ENCODE results near the gene FNDC3B.
"Not testable (repeated sequence)": the region's sequence is repeated elsewhere in the genome, so short reads cannot be mapped to it uniquely, and the experiment has no call there.

Gene FNDC3B

DNA sequence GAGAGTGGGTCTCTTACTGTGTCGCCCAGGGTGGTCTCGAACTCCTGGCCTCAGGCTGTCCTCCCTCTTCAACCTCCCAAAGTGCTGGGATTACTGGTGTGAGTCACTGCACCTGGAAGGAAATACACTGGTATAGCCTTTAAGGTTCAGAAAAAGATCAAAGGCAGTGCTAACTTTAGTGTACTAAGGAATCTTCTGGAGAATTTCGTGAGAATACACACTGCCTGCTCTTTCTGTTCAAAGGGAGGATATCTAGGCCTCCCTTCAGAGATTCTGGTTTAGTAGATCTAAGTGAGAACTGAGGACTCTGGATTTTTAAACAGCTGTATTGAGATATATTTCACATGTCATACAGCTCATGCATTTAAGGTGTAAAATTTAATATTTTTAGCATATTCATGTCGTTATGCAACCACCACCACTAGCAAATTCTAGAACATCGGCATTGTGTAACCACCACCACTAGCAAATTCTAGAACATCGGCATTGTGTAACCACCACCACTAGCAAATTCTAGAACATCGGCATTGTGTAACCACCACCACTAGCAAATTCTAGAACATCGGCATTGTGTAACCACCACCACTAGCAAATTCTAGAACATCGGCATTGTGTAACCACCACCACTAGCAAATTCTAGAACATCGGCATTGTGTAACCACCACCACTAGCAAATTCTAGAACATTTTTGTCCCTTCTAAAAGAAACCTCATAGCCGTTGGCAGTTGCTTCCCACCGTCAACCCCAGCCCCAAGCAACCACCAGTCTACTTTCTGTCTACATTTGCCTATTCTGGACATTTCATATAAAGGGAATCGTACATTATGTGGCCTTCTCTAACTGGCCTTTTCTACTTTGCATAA lies 54.4 kb downstream of the FNDC3B start:
- DNase-seq (ENCODE audit: low spot score) = not testable (repeated sequence)

GRCh38 chr3:172094621-172095557 lies 55.5 kb downstream of the FNDC3B start:
- peak; percentile 48 for DNase-seq (ENCODE audit: low spot score)

GRCh38 chr3:172096881-172097420 lies 57.6 kb downstream of the FNDC3B start:
- DNase-seq (ENCODE audit: low spot score) = no peak

DNA sequence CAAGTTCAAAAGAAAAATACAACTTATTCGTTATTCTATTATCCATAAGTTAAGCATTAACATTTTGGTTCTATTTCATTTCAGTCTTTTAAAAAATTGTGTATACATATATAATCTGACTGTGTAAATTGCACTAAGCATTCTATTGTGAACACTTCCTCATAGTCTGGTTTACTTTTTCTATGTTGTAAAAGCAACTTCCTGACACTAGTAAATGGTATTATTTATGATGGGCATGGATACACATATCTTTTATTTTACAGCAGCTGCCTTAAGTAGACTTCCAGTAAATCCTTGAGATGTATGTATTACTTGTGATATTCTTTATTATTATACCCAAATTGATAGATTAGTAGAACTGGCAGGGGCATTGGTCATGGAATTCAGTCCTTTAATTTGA lies 58.2 kb downstream of the FNDC3B start:
- no peak for DNase-seq (ENCODE audit: low spot score)

- DNase-seq (ENCODE audit: low spot score) = no peak
Observed at GRCh38 chr3:172098698-172099494, 59.5 kb downstream of the FNDC3B start.

GRCh38 chr3:172099495-172099808 lies 60.1 kb downstream of the FNDC3B start:
- DNase-seq (ENCODE audit: low spot score) = no peak

GRCh38 chr3:172100482-172100881 lies 61.1 kb downstream of the FNDC3B start:
- DNase-seq (ENCODE audit: low spot score) = no peak

- DNase-seq (ENCODE audit: low spot score) = no peak
Observed at GRCh38 chr3:172101107-172101506, 61.7 kb downstream of the FNDC3B start.

DNA sequence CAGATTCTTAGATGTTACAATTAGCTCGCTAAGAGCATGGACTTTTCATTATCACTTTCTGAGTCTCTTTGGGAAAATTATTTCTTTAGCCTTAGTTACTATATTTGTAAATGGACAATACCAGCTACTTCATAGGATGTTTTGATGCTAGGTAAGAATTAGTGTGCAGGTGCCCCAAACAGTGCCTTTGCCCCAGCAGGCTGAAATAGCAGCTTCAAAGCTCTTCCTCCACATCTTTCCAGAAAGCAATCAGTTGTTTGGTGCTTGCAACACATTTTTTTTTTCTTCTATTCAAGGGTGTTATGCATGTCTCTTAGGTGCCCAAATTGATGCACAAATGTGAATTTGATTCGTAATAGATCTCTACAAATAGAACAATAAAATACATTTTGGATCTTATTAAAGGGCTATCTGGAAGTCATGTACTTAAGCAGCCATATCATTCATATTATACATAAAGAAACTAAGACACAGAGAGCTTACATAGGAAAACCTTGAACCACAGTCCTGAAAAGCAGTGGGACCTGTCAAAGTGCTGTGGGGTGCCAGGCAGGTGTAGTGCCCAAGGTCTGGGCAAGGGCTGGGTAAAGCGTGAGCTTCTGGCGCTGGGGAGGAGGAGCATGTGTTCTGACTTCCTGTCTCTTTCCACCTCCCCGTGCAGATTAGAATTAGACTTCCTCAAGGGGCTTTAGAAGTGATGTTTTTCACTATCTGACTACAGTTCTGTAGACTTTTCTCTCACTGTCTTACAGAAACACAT lies 62.9 kb downstream of the FNDC3B start:
- DNase-seq (ENCODE audit: low spot score) = no peak

- no peak for DNase-seq (ENCODE audit: low spot score)
Observed at GRCh38 chr3:172102883-172103310, 63.5 kb downstream of the FNDC3B start.

GRCh38 chr3:172103724-172104123 lies 64.3 kb downstream of the FNDC3B start:
- no peak for DNase-seq (ENCODE audit: low spot score)

- DNase-seq (ENCODE audit: low spot score) = no peak
Observed at GRCh38 chr3:172104471-172105072, 65.2 kb downstream of the FNDC3B start.

DNA sequence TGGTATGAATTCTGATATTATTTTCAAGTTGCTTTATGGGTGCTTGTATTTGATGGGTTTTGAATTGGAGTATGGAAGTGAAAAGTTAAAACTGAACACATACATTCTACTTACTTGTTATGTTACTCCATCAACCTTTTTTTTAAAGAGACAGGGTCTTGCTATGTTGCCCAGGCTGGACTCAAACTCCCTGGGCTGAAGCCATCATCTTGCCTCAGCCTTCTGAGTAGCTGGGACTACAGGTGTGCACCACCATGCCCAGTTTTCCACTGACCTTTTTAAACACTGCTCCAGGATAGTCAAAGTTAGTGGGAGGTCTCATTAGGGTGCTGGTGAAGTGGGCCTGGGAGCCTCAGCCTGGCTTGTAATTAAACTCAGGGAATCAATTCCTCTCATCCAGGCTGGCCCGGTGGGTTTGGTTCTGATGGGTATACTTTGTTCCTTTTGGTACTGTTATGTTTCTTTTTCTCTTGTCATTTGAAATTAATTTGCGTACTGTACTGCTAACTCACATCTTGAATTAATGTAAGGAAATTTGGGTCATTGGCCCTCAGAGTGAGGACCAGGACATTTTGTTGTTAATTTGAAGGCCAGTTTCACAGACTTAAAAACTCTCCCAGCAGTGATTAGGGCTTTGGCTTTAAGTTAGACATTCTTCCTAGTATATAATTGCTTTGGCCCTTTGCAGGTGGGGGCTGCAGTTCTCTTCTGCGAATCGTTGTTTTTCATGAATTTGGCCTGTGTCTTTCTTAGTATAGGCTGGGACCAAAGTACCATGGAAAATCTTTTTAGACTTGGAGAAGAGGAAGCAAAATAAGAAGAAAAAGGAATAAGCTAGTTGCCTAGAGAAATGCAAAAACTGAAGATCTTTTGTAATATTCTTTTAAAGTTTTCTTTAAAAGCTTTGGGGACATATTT lies 66.9 kb downstream of the FNDC3B start:
- DNase-seq (ENCODE audit: low spot score) = no peak

DNA sequence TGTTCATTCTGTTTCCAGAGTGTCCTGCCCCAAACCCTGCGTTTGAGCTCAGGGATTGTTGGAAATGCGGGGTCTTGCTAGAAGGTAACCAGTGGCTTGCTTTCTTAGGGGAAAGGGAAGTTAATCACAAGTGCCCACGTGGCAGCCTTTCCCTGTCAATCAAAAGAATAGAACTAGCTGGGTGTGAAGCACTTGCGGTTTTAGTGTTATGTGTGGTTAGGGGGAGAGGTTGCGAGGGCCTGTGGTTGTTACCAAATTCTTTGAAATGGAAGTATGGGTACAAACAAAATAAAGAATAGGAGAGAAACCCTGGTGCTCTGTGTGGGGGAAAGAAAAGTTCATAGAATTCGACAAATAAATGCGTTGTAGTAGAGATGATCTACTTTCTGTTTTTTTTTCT lies 67.6 kb downstream of the FNDC3B start:
- peak; percentile 84 for DNase-seq (ENCODE audit: low spot score)

DNA sequence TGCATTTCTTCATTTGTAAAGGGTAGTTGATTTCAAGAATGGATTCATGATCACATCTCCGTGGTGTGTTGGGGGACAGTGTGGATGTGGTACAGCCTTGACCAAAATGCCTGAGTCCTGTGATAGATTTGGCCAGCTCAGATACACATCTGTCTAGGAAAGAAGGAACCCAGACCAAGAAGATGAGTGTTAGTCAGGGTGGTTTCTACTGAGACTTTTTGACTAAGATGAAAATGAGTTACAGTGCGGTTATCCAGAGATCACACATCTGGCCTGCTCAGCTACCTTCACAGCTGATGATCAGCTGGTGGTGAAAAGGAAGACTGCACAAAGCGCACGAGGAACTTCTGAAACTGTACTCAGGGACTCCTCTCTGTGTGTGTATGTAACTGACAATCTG lies 68.0 kb downstream of the FNDC3B start:
- peak; percentile 91 for DNase-seq (ENCODE audit: low spot score)

DNA sequence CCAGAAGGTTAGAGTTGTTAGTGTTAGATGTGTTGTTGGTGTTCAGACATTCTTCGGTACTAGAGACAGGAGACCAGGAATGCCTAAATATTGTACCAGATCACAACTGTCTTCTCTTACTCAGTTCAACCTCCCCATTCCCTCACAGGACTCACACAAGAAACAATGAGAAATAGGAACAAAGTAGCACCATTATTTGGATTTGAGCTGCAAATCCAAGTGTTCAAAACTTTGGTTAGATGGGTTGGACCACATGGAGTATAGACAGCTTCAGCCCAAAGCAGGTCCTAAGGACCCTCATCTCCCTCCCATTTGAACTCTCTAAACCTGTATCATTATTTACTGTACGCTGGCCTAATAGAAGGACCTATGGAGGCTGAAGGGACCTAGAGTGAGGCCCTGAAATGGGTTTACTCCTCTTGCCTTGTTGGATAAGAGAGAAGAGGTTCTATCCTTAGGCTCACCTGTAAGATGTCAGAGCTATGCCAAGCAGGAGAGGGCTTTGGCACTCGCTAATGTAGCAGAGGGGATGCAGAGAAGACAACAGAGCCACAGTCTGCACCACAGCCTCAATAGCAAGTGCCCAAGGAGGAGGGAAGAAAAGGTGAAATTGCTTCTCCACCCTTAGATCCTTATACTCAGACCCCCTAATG lies 70.9 kb downstream of the FNDC3B start:
- no peak for DNase-seq (ENCODE audit: low spot score)

- no peak for DNase-seq (ENCODE audit: low spot score)
Observed at GRCh38 chr3:172111163-172111562, 71.8 kb downstream of the FNDC3B start.

GRCh38 chr3:172112078-172112733 lies 72.8 kb downstream of the FNDC3B start:
- no peak for DNase-seq (ENCODE audit: low spot score)

DNA sequence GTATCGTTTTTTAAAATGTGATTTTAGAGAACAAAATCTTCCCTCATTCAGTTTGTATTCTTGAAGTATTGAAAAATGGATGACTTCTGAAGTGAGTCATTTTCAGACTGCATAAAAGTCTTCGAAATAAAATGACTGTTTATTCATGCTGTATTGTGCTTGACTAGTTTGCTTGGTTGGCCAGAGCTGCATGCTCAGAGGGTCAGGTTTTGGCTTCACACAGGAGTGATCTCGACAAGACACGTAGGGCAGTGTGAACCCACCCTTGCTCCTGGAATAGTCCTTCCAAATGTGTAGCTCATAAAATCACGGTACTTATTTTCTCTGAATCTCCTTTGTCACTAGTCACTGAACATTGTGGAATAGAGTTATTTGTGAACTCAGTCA lies 73.3 kb downstream of the FNDC3B start:
- DNase-seq (ENCODE audit: low spot score) = no peak

Measured in activated CD4-positive, alpha-beta T cell treated with anti-CD3 and anti-CD28 coated beads, Interleukin-2, Interleukin-4, amounts not matched to agents 100 ng/mL and 50 ng/mL, durations not matched to agents 16 hours and 8 hours (primary cell).